HepG2 (cell line): ENCODE measurements around the gene TIMM13. TPM values are rescaled to one million over a fixed set of nuclear protein-coding genes. Genes with fewer than 3 reads are reported as not detected.
A peak's percentile ranks its signal among the peaks of the same experiment; 100 is the strongest.

Experiments
- ADNP ChIP-seq: sonication (generic); formaldehyde crosslinking; IDR thresholded peaks from 2 replicates; pipeline ENCODE4 v1.4.0; 2020; ENCODE audit warnings: missing genetic modification reagents
- BRD4 ChIP-seq: sonication (generic); formaldehyde crosslinking; IDR thresholded peaks from 2 replicates; pipeline ENCODE4 v1.4.0; 2020; ENCODE audit warnings: missing genetic modification reagents
- CHD2 ChIP-seq: IDR thresholded peaks from 2 replicates; pipeline ENCODE4 v1.6.1; 2011; ENCODE audit warnings: low read depth, low read length, improper control_type of control experiment
- JUND ChIP-seq: sonication (generic); formaldehyde crosslinking; IDR thresholded peaks from 2 replicates; pipeline ENCODE4 v1.8.0; 2022; ENCODE audit warnings: mild to moderate bottlenecking, missing genetic modification reagents
- KAT8 ChIP-seq: IDR thresholded peaks from 2 replicates; pipeline ENCODE4 v1.6.1; 2016; ENCODE audit warnings: missing genetic modification reagents, missing compliant biosample characterization
- KDM3A ChIP-seq: IDR thresholded peaks from 2 replicates; pipeline ENCODE4 v1.6.1; 2018; ENCODE audit warnings: low read depth, missing compliant biosample characterization
- LCORL ChIP-seq, 2 experiments: fragments of 450-650 bp in 1 of 2; sonication (generic) in 1 of 2; formaldehyde crosslinking in 1 of 2; IDR thresholded peaks; 2 replicates each; pipeline versions ENCODE4 v1.5.0 to v1.6.1; 2017 to 2020; ENCODE audit warnings: antibody characterized with exemption in 1 of 2, missing genetic modification reagents in 1 of 2
- MAZ ChIP-seq, 2 experiments: sonication (generic) in 1 of 2; formaldehyde crosslinking in 1 of 2; IDR thresholded peaks; 2 replicates each; pipeline versions ENCODE4 v1.5.0 to v1.6.1; 2012 to 2020; ENCODE audit warnings: low read depth in 2 of 2, mild to moderate bottlenecking in 2 of 2, borderline replicate concordance in 1 of 2, improper control_type of control experiment in 1 of 2, low read length in 1 of 2, missing genetic modification reagents in 1 of 2, moderate library complexity in 1 of 2
- MXI1 ChIP-seq: IDR thresholded peaks from 3 replicates; pipeline ENCODE4 v1.6.1; 2012; ENCODE audit warnings: low read depth, low read length, inconsistent platforms, borderline replicate concordance
- MYC ChIP-seq: sonication (generic); formaldehyde crosslinking; IDR thresholded peaks from 2 replicates; pipeline ENCODE4 v1.9.0; 2021; ENCODE audit warnings: missing genetic modification reagents, borderline replicate concordance
- NAIF1 ChIP-seq: sonication (generic); formaldehyde crosslinking; IDR thresholded peaks from 2 replicates; pipeline ENCODE4 v1.5.0; 2020; ENCODE audit warnings: mild to moderate bottlenecking, missing genetic modification reagents, borderline replicate concordance
- STAG1 ChIP-seq: sonication (generic); formaldehyde crosslinking; IDR thresholded peaks from 2 replicates; pipeline ENCODE4 v1.4.0; 2020; ENCODE audit warnings: missing genetic modification reagents
- TAF1 ChIP-seq: sonication (generic); formaldehyde crosslinking; IDR thresholded peaks from 2 replicates; pipeline ENCODE4 v1.4.0; 2020; ENCODE audit warnings: missing genetic modification reagents
- TARDBP ChIP-seq: sonication (generic); formaldehyde crosslinking; IDR thresholded peaks from 2 replicates; pipeline ENCODE4 v1.8.0; 2022; ENCODE audit warnings: mild to moderate bottlenecking, missing genetic modification reagents
- XRCC5 ChIP-seq: fragments of 200-400 bp; formaldehyde crosslinking; optimal IDR thresholded peaks from 2 replicates; pipeline ENCODE3; 2017; ENCODE audit warnings: mild to moderate bottlenecking, low read length
- YEATS4 ChIP-seq: sonication (generic); formaldehyde crosslinking; IDR thresholded peaks from 2 replicates; pipeline ENCODE4 v1.4.0; 2020; ENCODE audit warnings: missing genetic modification reagents, borderline replicate concordance
- ZFP1 ChIP-seq: IDR thresholded peaks from 2 replicates; pipeline ENCODE4 v1.6.1; 2016
- ZFP36 ChIP-seq: fragments of 150-350 bp; IDR thresholded peaks from 2 replicates; pipeline ENCODE4 v1.6.1; 2018; ENCODE audit warnings: borderline replicate concordance, low read length, low read depth; ENCODE audit not compliant: partially characterized antibody
- ZMYM3 ChIP-seq: sonication (generic); formaldehyde crosslinking; IDR thresholded peaks from 2 replicates; pipeline ENCODE4 v1.5.1; 2020; ENCODE audit warnings: mild to moderate bottlenecking, missing genetic modification reagents
- ZNF501 ChIP-seq: sonication (generic); formaldehyde crosslinking; IDR thresholded peaks from 2 replicates; pipeline ENCODE4 v1.5.1; 2020; ENCODE audit warnings: mild to moderate bottlenecking, moderate library complexity, missing genetic modification reagents
- ZNF644 ChIP-seq: IDR thresholded peaks from 2 replicates; pipeline ENCODE4 v1.6.1; 2016; ENCODE audit warnings: low read depth
- ZNF672 ChIP-seq: sonication (generic); formaldehyde crosslinking; IDR thresholded peaks from 2 replicates; pipeline ENCODE4 v1.8.1; 2022; ENCODE audit warnings: missing genetic modification reagents
- ZNF747 ChIP-seq: sonication (generic); formaldehyde crosslinking; IDR thresholded peaks from 2 replicates; pipeline ENCODE4 v1.8.1; 2023; ENCODE audit warnings: missing genetic modification reagents, mild to moderate bottlenecking, borderline replicate concordance
- ZNF768 ChIP-seq: sonication (generic); formaldehyde crosslinking; IDR thresholded peaks from 2 replicates; pipeline ENCODE4 v1.4.0; 2020; ENCODE audit warnings: missing genetic modification reagents
- ZSCAN21 ChIP-seq: sonication (generic); formaldehyde crosslinking; IDR thresholded peaks from 2 replicates; pipeline ENCODE4 v1.8.0; 2022; ENCODE audit warnings: mild to moderate bottlenecking, missing genetic modification reagents, moderate library complexity, borderline replicate concordance
- ZZZ3 ChIP-seq: sonication (generic); formaldehyde crosslinking; IDR thresholded peaks from 2 replicates; pipeline ENCODE4 v1.4.0; 2020; ENCODE audit warnings: missing genetic modification reagents, mild to moderate bottlenecking, borderline replicate concordance
- polyA plus RNA-seq, 8 experiments: library from polyadenylated mRNA; depleted of rRNA in 3 of 8; stranded (reverse) in 7 of 8; unstranded in 1 of 8; fragments of >200 nt; fragmentation: Illumina TruSeq in 4 of 8; extraction: Trizol in 4 of 8; gene quantifications; 2 replicates each; pipeline versions ENCODE4 v1.2.1 to v1.2.3, GENCODE V29; 2011 to 2016; ENCODE audit warnings: low read depth in 4 of 8, missing spikeins in 1 of 8, mixed read lengths in 1 of 8; ENCODE audit not compliant: insufficient read depth in 1 of 8
- total RNA-seq, 5 experiments: library from RNA; depleted of rRNA; stranded (reverse); fragments of >200 nt; fragmentation: Illumina TruSeq; extraction: Trizol; gene quantifications; 2 replicates each; pipeline ENCODE4 v1.2.3, GENCODE V29; 2016; ENCODE audit warnings: low read depth in 1 of 5
- TF ChIP-seq, protein P1 (sequence below): sonication (generic); formaldehyde crosslinking; IDR thresholded peaks from 2 replicates; pipeline ENCODE4 v1.4.0; 2020; ENCODE audit warnings: missing genetic modification reagents

The TIMM13 gene
- total and polyA plus RNA-seq, 2 of the 13 experiments (the other 11 are each of a cell fraction or from before 2014, with no cell fraction given), result 48.4 to 108 TPM

DNA sequence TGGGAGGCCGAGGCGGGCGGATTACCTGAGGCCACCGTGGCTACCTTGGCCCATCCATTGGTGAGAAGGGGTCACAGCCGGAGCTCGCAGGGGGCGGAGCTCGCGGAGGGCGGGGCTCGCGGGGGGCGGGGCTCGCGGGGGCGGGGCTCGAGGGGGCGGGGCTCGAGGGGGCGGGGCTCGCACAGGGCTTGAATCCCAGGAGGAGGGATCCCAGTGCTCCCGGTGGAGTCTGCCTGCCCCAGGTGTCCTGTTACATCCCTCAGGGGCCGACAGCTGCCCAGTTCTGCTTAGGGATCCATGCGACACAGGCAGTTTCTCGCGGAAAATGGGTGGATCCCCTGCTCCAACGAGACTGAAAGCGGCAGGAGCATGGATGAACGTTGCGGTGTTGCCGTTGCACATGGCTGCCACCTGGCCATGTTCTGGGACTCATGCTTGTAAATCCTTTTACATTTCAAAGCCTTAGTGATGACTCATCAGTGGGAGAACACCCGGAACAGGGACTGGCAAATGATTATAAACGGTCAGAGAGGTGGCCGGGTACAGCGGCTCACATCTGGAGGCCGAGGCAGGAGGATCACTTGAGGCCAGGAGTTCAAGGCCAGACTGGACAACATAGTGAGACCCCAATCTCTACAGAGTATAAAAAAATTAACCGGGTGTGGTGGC lies 42.2 kb downstream of the TIMM13 start (continued):
- TF ChIP-seq TAF1 (CRISPR knock-in tag) (peak; percentile 21; the same call in 1 of the 2 replicates), MAZ (IDR thresholded peaks at IDR 0.05; ENCODE audit: borderline replicate concordance, low read depth, low read length) (no peak), MAZ (CRISPR knock-in tag; IDR thresholded peaks at IDR 0.05; ENCODE audit: low read depth) (peak; percentile 46; the same call in 1 of the 2 replicates), MXI1 (peak; percentile 88; the same call in 1 of the 3 replicates), YEATS4 (CRISPR knock-in tag) (peak; percentile 51; the same call in 1 of the 2 replicates), BRD4 (CRISPR knock-in tag) (no peak), ZSCAN21 (0 out of 2 replicates have a peak, but pooled peaks have one; percentile 57), NAIF1 (CRISPR knock-in tag) (peak; percentile 44; the same call in 1 of the 2 replicates), KDM3A (peak; percentile 64; the same call in 1 of the 2 replicates), LCORL (IDR thresholded peaks at IDR 0.05) (no peak), LCORL (CRISPR knock-in tag; IDR thresholded peaks at IDR 0.05) (no peak), KAT8 (CRISPR knock-in tag) (no peak), ZNF501 (CRISPR knock-in tag) (0 out of 2 replicates have a peak, but pooled peaks have one; percentile 18), ZFP36 (no peak), XRCC5 (no peak), MYC (CRISPR knock-in tag) (peak; percentile 78; the same call in 1 of the 2 replicates), TARDBP (CRISPR knock-in tag) (peak; percentile 25; the same call in 1 of the 2 replicates), ZNF768 (CRISPR knock-in tag) (peak; percentile 61; the same call in 1 of the 2 replicates), ADNP (CRISPR knock-in tag) (peak; percentile 80), ZNF644 (CRISPR knock-in tag) (0 out of 2 replicates have a peak, but pooled peaks have one; percentile 20), JUND (CRISPR knock-in tag) (peak; percentile 74), ZNF747 (CRISPR knock-in tag) (peak; percentile 27; the same call in 1 of the 2 replicates), STAG1 (CRISPR knock-in tag) (no peak; the same call in 1 of the 2 replicates), ZMYM3 (CRISPR knock-in tag) (peak; percentile 96), ZNF672 (CRISPR knock-in tag) (no peak), ZFP1 (CRISPR knock-in tag) (no peak), CHD2 (peak; percentile 75), ZZZ3 (CRISPR knock-in tag) (no peak)
- TF ChIP-seq, protein P1, sequence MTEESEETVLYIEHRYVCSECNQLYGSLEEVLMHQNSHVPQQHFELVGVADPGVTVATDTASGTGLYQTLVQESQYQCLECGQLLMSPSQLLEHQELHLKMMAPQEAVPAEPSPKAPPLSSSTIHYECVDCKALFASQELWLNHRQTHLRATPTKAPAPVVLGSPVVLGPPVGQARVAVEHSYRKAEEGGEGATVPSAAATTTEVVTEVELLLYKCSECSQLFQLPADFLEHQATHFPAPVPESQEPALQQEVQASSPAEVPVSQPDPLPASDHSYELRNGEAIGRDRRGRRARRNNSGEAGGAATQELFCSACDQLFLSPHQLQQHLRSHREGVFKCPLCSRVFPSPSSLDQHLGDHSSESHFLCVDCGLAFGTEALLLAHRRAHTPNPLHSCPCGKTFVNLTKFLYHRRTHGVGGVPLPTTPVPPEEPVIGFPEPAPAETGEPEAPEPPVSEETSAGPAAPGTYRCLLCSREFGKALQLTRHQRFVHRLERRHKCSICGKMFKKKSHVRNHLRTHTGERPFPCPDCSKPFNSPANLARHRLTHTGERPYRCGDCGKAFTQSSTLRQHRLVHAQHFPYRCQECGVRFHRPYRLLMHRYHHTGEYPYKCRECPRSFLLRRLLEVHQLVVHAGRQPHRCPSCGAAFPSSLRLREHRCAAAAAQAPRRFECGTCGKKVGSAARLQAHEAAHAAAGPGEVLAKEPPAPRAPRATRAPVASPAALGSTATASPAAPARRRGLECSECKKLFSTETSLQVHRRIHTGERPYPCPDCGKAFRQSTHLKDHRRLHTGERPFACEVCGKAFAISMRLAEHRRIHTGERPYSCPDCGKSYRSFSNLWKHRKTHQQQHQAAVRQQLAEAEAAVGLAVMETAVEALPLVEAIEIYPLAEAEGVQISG (CRISPR knock-in tag), result peak; percentile 12; the same call in 1 of the 2 replicates
